Loucy (cell line): Measurements from ENCODE around the gene ACAD10.
A peak's percentile ranks its signal among the peaks of the same experiment; 100 is the strongest.

Experiments used
- H2AFZ ChIP-seq: fragments of 200-600 bp; sonication (generic); 2 replicates; pipeline ENCODE4 v1.6.0; 2016; ENCODE audit warnings: antibody characterized with exemption, mild to moderate bottlenecking, low read length, moderate library complexity
- H3F3A ChIP-seq: fragments of 200-600 bp; 2 replicates; pipeline ENCODE4 v1.6.0; 2016; ENCODE audit warnings: antibody characterized with exemption, low read depth, mild to moderate bottlenecking
- H3K27me3 ChIP-seq: fragments of 200-600 bp; sonication (generic); 2 replicates; pipeline ENCODE4 v1.6.1; 2014; ENCODE audit warnings: low read length, mild to moderate bottlenecking; ENCODE audit not compliant: insufficient read depth, poor library complexity, severe bottlenecking
- H3K36me3 ChIP-seq: fragments of 200-600 bp; sonication (generic); 2 replicates; pipeline ENCODE4 v1.6.1; 2016; ENCODE audit warnings: low read length; ENCODE audit not compliant: insufficient read depth
- H3K4me1 ChIP-seq: fragments of 200-600 bp; sonication (generic); 2 replicates; pipeline ENCODE4 v1.5.1; 2014; ENCODE audit warnings: low read length, mild to moderate bottlenecking; ENCODE audit not compliant: insufficient read depth, poor library complexity, severe bottlenecking
- H3K4me2 ChIP-seq: fragments of 200-600 bp; sonication (generic); 2 replicates; pipeline ENCODE4 v1.6.0; 2014; ENCODE audit warnings: antibody characterized with exemption, low read length, low read depth, mild to moderate bottlenecking; ENCODE audit not compliant: poor library complexity, severe bottlenecking
- H3K4me3 ChIP-seq: fragments of 200-600 bp; sonication (generic); 2 replicates; pipeline ENCODE4 v1.5.1; 2014; ENCODE audit warnings: low read length, mild to moderate bottlenecking, mixed read lengths; ENCODE audit not compliant: poor library complexity, severe bottlenecking
- H3K79me2 ChIP-seq: fragments of 200-600 bp; sonication (generic); 2 replicates; pipeline ENCODE4 v1.6.1; 2014; ENCODE audit warnings: low read length; ENCODE audit not compliant: insufficient read depth
- H3K9ac ChIP-seq: fragments of 200-600 bp; sonication (generic); 2 replicates; pipeline ENCODE4 v1.6.0; 2014; ENCODE audit warnings: mild to moderate bottlenecking, low read depth, low read length, moderate library complexity; ENCODE audit not compliant: poor library complexity, severe bottlenecking
- H3K9me2 ChIP-seq: fragments of 200-600 bp; sonication (generic); replicated peaks from 2 replicates; pipeline ENCODE4 v1.6.1; 2016; ENCODE audit warnings: low read depth, low read length, mixed read lengths
- H3K9me3 ChIP-seq: fragments of 200-600 bp; sonication (generic); 2 replicates; pipeline ENCODE4 v1.6.1; 2014; ENCODE audit warnings: mild to moderate bottlenecking, antibody characterized with exemption, low read length, low read depth; ENCODE audit not compliant: insufficient read depth
- H4K20me1 ChIP-seq: fragments of 200-600 bp; sonication (generic); 2 replicates; pipeline ENCODE4 v1.6.0; 2014; ENCODE audit warnings: antibody characterized with exemption, low read length, mild to moderate bottlenecking; ENCODE audit not compliant: insufficient read depth, poor library complexity, severe bottlenecking
- CTCF ChIP-seq: fragments of 200-600 bp; sonication (generic); conservative IDR thresholded peaks from 2 replicates; pipeline ENCODE4 v1.5.1; 2014; ENCODE audit warnings: mild to moderate bottlenecking, antibody characterized with exemption, low read length
- EZH2phosphoT487 ChIP-seq: fragments of 200-600 bp; IDR thresholded peaks from 2 replicates; pipeline ENCODE4 v1.6.1; 2018; ENCODE audit warnings: antibody characterized with exemption, mild to moderate bottlenecking, moderate library complexity, borderline replicate concordance

Gene ACAD10

GRCh38 chr12:111756196-111756595 is 70.3 kb downstream of the ACAD10 start:
- Histone ChIP-seq H3K9me2 (no peaks in the 10 kb centered on the region), H3K79me2 (no peaks in the 10 kb centered on the region), H3F3A (no peaks in the 10 kb centered on the region), H3K4me1 (peaks cover 27% of the 10 kb centered on the region), H3K9ac (no peak overlapping the region), H4K20me1 (no peaks in the 10 kb centered on the region), H3K36me3 (no peaks in the 10 kb centered on the region), H3K27me3 (no peaks in the 10 kb centered on the region), H3K4me2 (no peak overlapping the region), H3K4me3 (no peak overlapping the region), H3K9me3 (no peaks in the 10 kb centered on the region), H2AFZ (no peak overlapping the region)
- TF ChIP-seq CTCF: no peak
- TF ChIP-seq EZH2phosphoT487: no peak

GRCh38 chr12:111756681-111757080 is 70.8 kb downstream of the ACAD10 start:
- H3F3A ChIP-seq: no peaks in the 10 kb centered on the region
- H3K79me2 ChIP-seq: no peaks in the 10 kb centered on the region
- no peaks in the 10 kb centered on the region for H3K9me3 ChIP-seq
- H3K27me3 ChIP-seq: no peaks in the 10 kb centered on the region
- H2AFZ ChIP-seq: no peak overlapping the region
- no peak overlapping the region for H3K4me2 ChIP-seq
- TF ChIP-seq CTCF: no peak
- TF ChIP-seq EZH2phosphoT487: no peak
- no peak overlapping the region for H3K4me3 ChIP-seq
- no peaks in the 10 kb centered on the region for H3K36me3 ChIP-seq
- H4K20me1 ChIP-seq: no peaks in the 10 kb centered on the region
- peaks cover 27% of the 10 kb centered on the region for H3K4me1 ChIP-seq
- no peaks in the 10 kb centered on the region for H3K9me2 ChIP-seq
- peak overlapping the region; percentile 57 for H3K9ac ChIP-seq

- Histone ChIP-seq H3K4me2 (peak overlapping the region; percentile 61), H3K4me1 (peaks cover 27% of the 10 kb centered on the region), H3K79me2 (no peaks in the 10 kb centered on the region), H3K9ac (peak overlapping the region; percentile 57), H3K4me3 (peak overlapping the region; percentile 0), H3K27me3 (no peaks in the 10 kb centered on the region), H2AFZ (0 out of 2 replicates have a peak overlapping the region, but pooled peaks have one; percentile 11), H3F3A (no peaks in the 10 kb centered on the region), H4K20me1 (no peaks in the 10 kb centered on the region), H3K36me3 (no peaks in the 10 kb centered on the region), H3K9me3 (no peaks in the 10 kb centered on the region), H3K9me2 (no peaks in the 10 kb centered on the region)
- no peak for TF ChIP-seq EZH2phosphoT487
- TF ChIP-seq CTCF: no peak
These were observed 71.7 kb downstream of the ACAD10 start for GRCh38 chr12:111757361-111758119.
